Stimulated activated CD8-positive, alpha-beta memory T cell treated with anti-CD3 and anti-CD28 coated beads, Interleukin-4, amount 100 ng/mL, for 4 hours (primary cell): ENCODE results near the gene CORO1C.

Source experiments
- DNase-seq, 2 donors: peaks; one replicate each; pipeline ENCODE4 v3.0.0-alpha.2; 2020; ENCODE audit warnings: low read depth in 2 of 2, low spot score in 1 of 2

CORO1C gene

DNA sequence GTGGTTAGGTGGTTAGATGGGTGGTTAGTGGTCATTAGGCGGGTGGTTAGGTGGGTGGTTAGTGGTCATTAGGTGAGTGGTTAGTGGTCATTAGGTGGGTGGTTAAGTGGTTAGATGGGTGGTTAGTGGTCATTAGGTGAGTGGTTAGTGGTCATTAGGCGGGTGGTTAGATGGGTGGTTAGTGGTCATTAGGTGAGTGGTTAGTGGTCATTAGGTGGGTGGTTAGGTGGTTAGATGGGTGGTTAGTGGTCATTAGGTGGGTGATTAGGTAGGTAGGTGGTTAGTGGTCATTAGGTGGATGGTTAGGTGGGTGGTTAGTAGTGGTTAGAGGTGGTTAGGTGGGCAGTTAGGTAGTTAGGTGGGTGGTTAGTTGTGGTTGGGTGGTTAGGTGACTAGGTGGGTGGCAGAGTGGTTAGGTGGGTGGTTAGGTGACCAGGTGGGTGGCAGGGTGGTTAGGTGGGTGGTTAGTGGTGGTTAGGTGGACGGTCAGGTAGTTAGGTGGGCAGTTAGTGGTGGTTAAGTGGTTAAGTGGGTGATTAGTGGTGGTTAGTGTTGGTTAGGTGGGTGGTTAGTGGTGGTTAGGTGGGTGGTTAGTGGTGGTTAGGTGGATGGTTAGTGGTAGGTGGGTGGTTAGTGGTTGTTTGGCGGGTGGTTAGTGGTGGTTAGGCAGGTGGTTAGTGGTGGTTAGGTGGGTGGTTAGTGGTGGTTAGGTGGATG, 125.5 kb downstream of the CORO1C start:
- DNase-seq: no peak

DNA sequence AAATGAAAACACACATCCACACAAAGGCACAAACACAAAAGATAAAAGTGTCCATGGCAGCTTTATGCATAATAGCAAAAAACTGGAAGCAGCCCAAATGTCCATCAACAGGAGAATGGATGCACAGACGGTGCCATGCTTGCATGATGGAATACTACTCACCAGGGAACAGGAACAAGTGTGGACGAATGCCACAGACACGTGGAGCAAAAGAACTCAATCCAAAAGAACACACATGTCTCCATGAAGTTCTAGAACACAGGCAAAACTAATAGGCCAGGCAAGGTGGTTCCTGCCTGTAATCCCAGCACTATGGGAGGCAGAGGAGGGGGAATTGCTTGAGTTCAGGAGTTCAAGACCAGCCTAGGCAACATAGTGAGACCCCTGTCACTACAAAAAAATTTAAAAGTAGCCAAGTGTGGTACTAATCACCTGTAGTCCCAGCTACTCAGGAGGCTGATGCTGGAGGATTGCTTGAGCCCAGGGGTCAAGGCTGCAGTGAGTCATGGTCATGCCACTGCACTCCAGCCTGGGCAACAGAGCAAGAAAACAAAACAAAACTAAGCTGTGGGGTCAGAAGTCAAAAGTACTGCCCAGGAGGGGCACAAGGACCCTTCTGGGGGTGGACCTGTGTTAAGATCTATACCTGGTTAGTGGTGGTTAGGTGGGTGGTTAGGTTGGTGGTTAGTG, 126.2 kb downstream of the CORO1C start:
- no peak for DNase-seq

DNA sequence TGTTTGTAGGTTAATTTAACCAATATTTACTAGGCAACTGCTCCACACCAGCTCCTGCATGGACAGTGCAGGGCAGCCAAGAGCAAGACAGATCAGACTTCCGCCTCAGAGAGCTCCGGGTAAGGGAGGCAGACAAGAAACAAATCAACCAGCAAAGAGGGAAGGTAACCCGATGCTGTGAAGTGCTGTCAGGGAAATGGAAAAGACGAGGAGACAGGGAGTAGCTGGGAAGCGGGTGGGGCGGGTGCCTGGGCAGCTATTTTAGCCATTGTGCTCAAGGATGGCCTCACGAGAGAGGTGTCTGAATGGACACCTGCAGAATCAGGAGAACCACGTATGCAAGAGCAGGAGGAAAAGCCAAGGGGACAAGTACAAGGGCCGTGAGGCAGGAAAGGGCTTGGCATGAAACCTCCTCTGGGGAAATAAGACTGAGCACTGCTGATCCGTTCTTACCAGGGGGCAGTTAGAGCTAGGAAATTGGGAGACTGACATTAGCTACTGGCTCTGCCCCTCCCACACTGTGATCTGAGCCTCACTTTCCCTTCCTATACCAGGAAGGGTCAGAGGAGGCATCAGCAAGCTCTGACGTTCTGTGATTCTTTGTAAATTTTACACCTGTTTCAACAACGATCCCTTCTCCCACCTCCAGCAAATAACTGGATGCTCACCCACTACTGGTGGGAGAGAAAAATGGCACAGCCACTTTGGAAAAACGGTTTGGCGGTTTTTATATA, 126.9 kb downstream of the CORO1C start:
- no peak for DNase-seq

DNA sequence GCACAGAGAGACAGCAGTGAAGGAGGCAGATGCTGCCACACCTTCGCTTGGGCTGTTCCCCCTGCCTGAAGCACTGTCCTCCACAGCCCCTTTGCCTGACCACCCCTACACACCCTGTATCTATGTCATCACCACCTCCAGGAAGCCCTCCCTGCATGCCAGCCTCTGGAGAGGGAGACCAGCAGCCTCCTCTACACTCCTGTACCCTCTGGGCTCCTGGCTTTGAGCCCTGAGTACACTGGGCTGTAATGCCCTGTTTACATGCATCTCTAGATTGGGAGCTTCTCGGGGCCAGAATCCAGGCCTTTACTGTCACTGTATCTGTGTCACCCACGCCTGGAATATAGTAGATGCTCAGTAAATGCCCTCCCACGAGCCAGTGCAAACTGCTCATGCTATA, 127.6 kb downstream of the CORO1C start:
- DNase-seq: no peak

DNA sequence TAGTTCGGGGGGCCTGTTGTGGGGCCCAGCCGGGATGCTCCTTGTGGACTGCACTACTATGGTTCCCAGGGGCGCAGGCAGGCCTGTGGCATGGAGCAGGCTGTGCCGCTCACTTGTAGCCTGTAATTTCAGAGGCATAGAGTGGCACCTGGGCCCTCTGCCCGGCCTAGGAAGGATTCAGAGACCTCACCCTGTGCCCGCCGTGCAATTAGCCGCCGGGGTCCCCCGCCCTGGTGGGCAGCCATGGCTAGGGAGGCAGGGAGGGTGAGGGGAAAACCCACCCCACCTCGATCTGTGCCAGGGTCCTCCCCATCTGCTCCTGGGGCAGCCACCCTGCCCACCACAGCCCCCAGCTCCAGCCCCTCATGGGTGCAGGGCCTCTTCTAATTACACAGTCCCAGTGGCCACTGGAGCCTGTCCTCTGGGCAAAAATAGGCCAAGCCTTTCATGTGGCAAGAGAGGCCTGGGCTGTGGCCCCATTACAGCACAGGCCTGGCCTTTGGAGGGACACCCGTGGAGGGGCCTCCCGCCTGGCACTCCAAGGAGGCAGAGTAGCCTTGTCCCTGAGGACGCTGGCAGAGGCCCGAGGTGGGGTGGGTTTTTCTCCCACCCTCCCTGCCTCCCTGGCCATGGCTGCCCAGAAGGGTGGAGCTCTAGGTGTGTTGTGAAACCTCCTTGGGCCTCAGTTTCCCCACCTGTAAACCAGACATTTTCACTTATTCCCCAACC, 128.2 kb downstream of the CORO1C start:
- no peak for DNase-seq

GRCh38 chr12:108602209-108602705, 129.1 kb downstream of the CORO1C start:
- DNase-seq: no peak

DNA sequence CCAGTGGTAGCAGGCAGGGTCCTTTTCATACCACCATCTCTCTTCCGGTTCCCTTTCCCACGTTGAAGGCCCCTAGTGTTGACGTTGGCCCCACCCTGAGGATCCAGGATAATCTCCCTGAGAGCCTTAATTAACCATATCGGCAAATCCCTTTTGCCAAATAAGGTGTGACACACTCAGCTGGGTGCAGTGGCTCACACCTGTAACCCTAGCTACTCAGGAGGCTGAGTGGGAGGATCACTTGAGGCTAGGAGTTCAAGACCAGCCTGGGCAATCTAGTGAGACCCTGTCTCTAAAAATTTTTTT, 130.7 kb downstream of the CORO1C start:
- DNase-seq: no peak

- DNase-seq: no peak
Observed at GRCh38 chr12:108599948-108600701, 131.2 kb downstream of the CORO1C start.

- DNase-seq: no peak
Observed at GRCh38 chr12:108599541-108599940, 131.8 kb downstream of the CORO1C start.

- DNase-seq: no peak
Observed at GRCh38 chr12:108598553-108599250, 132.6 kb downstream of the CORO1C start.

GRCh38 chr12:108597559-108598471, 133.5 kb downstream of the CORO1C start, which contains the start of gene TMEM119:
Gene TMEM119 (minus strand): TSS chr12:108598084. CDS start chr12:108592383, 5,701 bp downstream.
- no peak for DNase-seq

GRCh38 chr12:108596854-108597558, 134.3 kb downstream of the CORO1C start:
- no peak for DNase-seq

- DNase-seq: no peak
Observed at GRCh38 chr12:108595711-108596647, 135.3 kb downstream of the CORO1C start.
